GM19463 (cell line): ENCODE results near the gene KIAA1328.

ENCODE experiments used
- ATAC-seq: cut with Tn5 transposase; IDR thresholded peaks from one replicate; pipeline ENCODE4 v1.9.1; 2021; ENCODE audit warnings: mild to moderate bottlenecking, moderate library complexity; ENCODE audit not compliant: unreplicated experiment

Gene KIAA1328

DNA sequence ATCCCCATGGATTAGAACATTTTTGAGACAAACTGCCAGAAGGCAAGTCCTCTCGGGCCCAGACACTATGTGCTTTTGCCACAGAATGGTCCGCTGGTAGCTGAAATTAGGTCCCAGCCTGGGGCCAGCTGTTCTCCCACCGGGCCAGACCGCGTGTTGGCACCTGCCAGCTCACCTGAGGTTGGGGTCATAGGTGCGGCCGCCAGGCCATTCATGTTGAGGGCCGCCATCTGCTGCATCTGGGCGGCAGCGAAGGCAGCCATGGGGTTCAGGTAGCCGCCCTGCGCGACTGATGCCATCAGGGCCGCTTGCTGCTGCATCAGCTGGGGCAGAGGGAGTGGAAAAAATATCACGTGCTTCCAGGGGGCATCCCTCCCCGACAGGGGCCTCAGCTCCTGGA, 443.9 kb downstream of the KIAA1328 start:
- no peak for ATAC-seq

DNA sequence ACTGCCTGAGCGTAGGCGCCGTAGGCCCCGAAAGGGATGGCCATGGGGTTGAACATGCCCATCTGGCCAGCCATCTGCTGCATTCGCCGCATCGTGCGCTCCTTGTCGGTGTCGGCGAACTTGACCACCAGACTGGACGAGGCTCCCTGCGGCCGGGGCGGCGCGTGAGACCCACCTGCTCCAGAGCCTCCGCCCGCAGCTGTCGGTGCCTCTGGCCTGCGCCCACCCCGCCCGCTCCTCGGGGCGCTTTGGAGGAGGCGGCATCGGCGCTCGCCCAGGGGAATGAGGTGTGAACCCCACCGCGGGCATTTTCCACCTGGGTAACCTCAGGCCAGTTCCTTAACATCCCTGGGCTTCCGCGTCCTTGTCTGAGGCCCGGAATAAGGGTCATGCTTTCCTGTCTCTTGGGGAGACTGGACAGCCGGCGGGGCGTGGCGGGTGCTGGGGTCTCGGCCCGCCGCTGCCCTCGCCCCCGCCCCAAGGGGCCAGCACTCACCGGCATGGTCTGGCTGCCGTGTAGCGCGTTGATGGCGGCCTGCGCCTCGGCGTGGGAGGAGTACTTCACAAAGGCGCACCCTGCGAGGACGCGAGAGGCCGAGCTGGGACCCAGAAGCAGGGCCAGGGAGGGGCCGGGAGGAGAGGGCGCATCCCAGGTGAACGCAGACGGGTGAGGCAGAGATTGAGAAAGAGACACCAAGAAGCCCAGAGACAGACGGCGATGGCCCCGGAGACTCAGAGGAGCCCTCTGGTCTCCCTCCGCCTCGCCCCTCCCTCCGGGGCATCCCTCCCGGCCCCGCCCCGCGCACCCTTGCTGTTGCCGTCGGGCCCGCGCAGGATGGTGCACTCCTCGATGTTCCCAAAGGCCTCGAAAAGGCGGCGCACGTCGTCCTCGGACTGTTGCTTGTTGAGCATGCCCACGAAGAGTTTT, 445.6 kb downstream of the KIAA1328 start:
- ATAC-seq: no peak

DNA sequence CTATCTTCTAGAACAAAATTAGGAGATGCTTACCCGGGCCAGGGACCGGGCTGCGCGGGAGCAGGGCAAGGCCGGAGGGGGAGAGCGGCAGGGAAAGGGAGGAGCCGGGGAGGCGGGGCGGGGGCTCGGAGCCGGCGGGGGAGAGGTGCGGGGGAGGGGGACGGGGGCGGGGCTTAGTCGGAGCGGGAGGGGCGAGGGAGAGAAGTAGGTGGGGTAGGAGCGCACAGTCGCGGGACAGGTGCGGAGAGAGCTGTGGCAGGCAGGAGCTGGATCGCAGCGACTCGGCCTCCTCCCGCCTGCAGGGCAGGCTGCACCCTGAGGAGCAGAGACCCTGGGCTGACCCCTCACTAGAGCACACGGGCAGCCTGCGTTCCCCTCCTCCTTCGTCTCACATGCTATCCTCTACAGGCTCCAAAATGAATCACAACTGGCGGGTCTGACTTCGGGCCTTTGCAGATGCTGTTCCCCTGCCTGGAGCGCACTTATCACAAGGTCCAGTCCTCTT, 446.4 kb downstream of the KIAA1328 start:
- ATAC-seq: no peak

DNA sequence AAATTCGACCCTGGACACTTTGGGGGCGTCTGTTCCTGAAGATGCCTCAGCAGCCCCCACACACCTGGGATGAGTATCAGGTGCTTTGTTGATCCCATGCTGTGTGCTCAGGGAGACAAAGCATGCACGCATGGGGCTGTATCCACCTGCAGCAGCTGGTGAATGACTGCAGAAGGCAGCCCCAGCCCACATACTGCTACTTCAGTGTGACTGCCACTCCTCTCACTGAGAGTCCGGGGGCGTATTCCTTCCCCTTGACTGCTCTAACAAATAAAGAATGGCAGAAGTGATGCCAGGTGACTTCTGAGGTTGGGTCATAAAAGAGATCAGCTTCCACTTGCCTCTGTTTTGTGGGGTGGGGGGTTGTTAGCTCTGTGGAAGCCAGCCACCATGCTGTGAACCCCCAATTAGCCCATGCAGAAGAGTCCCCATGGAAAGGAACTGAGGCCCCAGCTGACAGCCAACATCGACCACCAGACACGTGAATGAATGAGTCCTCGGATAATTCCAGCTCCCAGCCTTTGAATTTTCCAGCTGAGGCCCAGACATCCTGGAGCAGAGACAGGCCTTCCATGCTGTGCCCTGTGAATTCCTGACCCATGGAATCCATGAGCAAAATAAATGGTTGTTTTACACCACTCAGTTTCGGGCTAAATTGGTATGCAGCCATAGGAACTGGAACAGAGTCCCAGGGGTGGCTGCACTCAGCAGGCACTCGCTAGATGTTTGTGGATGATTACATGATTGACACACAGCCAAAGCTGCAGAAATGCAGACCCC, 447.4 kb downstream of the KIAA1328 start:
- no peak for ATAC-seq

DNA sequence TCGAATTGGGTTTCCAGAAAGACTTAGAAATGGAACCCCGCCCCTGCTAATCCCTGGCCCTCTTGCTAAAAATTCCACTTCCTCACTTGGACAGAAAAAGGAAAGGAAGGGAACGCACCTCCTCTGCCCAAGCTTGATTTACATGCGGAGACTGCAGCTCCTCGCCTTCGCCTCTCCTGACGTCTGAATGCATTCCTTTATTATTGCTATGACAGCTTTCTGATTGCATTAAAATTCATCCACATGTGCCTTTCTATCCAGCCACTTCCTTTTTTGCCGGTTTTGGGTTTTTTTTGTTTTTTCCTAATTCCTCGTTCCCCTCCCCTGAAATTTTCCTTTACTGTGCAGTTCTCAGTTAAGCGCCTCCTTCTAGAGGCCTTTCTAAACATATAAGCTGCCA, 448.9 kb downstream of the KIAA1328 start:
- ATAC-seq: no peak
